Measurements from ENCODE around the gene ABI3BP.

Gene ABI3BP

GRCh38 chr3:100783619-100784018 is 209.6 kb downstream of the ABI3BP start:
- no peak overlapping the region for H3K4me2 ChIP-seq (ENCODE audit: low read length)
- no peak overlapping the region for H3K27ac ChIP-seq (ENCODE audit: low read depth, low read length, poor library complexity, severe bottlenecking)
- no peak overlapping the region for H2AFZ ChIP-seq (ENCODE audit: low read length)
- H3K4me1 ChIP-seq (ENCODE audit: insufficient read depth, low read length, severe bottlenecking): no peaks in the 10 kb centered on the region
- no peak overlapping the region for H3K4me3 ChIP-seq (ENCODE audit: low read depth, low read length, poor library complexity, severe bottlenecking)
- H3K9me3 ChIP-seq (ENCODE audit: low read length): no peaks in the 10 kb centered on the region; the same call in 1 of the 2 replicates
- no peak overlapping the region for H3K9ac ChIP-seq (ENCODE audit: low read length)
- TF ChIP-seq EZH2 (IDR thresholded peaks at IDR 0.05; ENCODE audit: borderline replicate concordance, low read length): no peak
- no peak for TF ChIP-seq CTCF (IDR thresholded peaks at IDR 0.05; ENCODE audit: low read length)
- H3K36me3 ChIP-seq (ENCODE audit: insufficient read depth, low read length): no peaks in the 10 kb centered on the region
- H3K79me2 ChIP-seq (ENCODE audit: insufficient read depth, low read length): no peaks in the 10 kb centered on the region
- no peaks in the 10 kb centered on the region for H3F3A ChIP-seq (ENCODE audit: insufficient read depth, low read length)
- no peaks in the 10 kb centered on the region for H4K20me1 ChIP-seq (ENCODE audit: insufficient read depth, low read length)
- H3K9me2 ChIP-seq (ENCODE audit: low read depth, low read length): no peaks in the 10 kb centered on the region
- no peaks in the 10 kb centered on the region for H3K27me3 ChIP-seq (ENCODE audit: insufficient read depth, low read length)

GRCh38 chr3:100782906-100783305 is 210.3 kb downstream of the ABI3BP start:
- no peak overlapping the region for H3K27ac ChIP-seq (ENCODE audit: low read depth, low read length, poor library complexity, severe bottlenecking)
- TF ChIP-seq EZH2 (IDR thresholded peaks at IDR 0.05; ENCODE audit: borderline replicate concordance, low read length): no peak
- TF ChIP-seq CTCF (IDR thresholded peaks at IDR 0.05; ENCODE audit: low read length): no peak
- no peaks in the 10 kb centered on the region for H3K27me3 ChIP-seq (ENCODE audit: insufficient read depth, low read length)
- H3K36me3 ChIP-seq (ENCODE audit: insufficient read depth, low read length): no peaks in the 10 kb centered on the region
- H3F3A ChIP-seq (ENCODE audit: insufficient read depth, low read length): no peaks in the 10 kb centered on the region
- H3K79me2 ChIP-seq (ENCODE audit: insufficient read depth, low read length): no peaks in the 10 kb centered on the region
- H3K9me3 ChIP-seq (ENCODE audit: low read length): no peaks in the 10 kb centered on the region; the same call in 1 of the 2 replicates
- no peak overlapping the region for H3K4me2 ChIP-seq (ENCODE audit: low read length)
- no peak overlapping the region for H3K4me3 ChIP-seq (ENCODE audit: low read depth, low read length, poor library complexity, severe bottlenecking)
- no peak overlapping the region for H2AFZ ChIP-seq (ENCODE audit: low read length)
- no peaks in the 10 kb centered on the region for H4K20me1 ChIP-seq (ENCODE audit: insufficient read depth, low read length)
- H3K9ac ChIP-seq (ENCODE audit: low read length): no peak overlapping the region
- H3K4me1 ChIP-seq (ENCODE audit: insufficient read depth, low read length, severe bottlenecking): no peaks in the 10 kb centered on the region
- H3K9me2 ChIP-seq (ENCODE audit: low read depth, low read length): no peaks in the 10 kb centered on the region

- H3K4me2 ChIP-seq (ENCODE audit: low read length): no peak overlapping the region
These were observed 210.9 kb downstream of the ABI3BP start for GRCh38 chr3:100782348-100782747.

More at GRCh38 chr3:100782348-100782747, 210.9 kb downstream of the ABI3BP start:
- H3K9me2 ChIP-seq (ENCODE audit: low read depth, low read length): no peaks in the 10 kb centered on the region
- H3K9me3 ChIP-seq (ENCODE audit: low read length): no peaks in the 10 kb centered on the region; the same call in 1 of the 2 replicates
- H4K20me1 ChIP-seq (ENCODE audit: insufficient read depth, low read length): no peaks in the 10 kb centered on the region
- no peak overlapping the region for H3K27ac ChIP-seq (ENCODE audit: low read depth, low read length, poor library complexity, severe bottlenecking)
- no peaks in the 10 kb centered on the region for H3K36me3 ChIP-seq (ENCODE audit: insufficient read depth, low read length)
- H2AFZ ChIP-seq (ENCODE audit: low read length): no peak overlapping the region
- H3K9ac ChIP-seq (ENCODE audit: low read length): no peak overlapping the region
- H3F3A ChIP-seq (ENCODE audit: insufficient read depth, low read length): no peaks in the 10 kb centered on the region
- no peaks in the 10 kb centered on the region for H3K4me1 ChIP-seq (ENCODE audit: insufficient read depth, low read length, severe bottlenecking)
- no peaks in the 10 kb centered on the region for H3K27me3 ChIP-seq (ENCODE audit: insufficient read depth, low read length)
- no peaks in the 10 kb centered on the region for H3K79me2 ChIP-seq (ENCODE audit: insufficient read depth, low read length)
- H3K4me3 ChIP-seq (ENCODE audit: low read depth, low read length, poor library complexity, severe bottlenecking): no peak overlapping the region
- no peak for TF ChIP-seq EZH2 (IDR thresholded peaks at IDR 0.05; ENCODE audit: borderline replicate concordance, low read length)
- TF ChIP-seq CTCF (IDR thresholded peaks at IDR 0.05; ENCODE audit: low read length): no peak

All from OCI-LY1 (cell line).